CD4-positive, alpha-beta T cell (primary cell): Measurements from ENCODE around the gene FBN3. TPM values are rescaled to one million over a fixed set of nuclear protein-coding genes. Genes with fewer than 3 reads are reported as not detected.

ENCODE experiments used
- ATAC-seq: fragments of 200-7000 bp; cut with Tn5 transposase; one replicate; pipeline ENCODE4 v1.10.0; 2022; ENCODE audit warnings: mild to moderate bottlenecking; ENCODE audit not compliant: poor library complexity
- CTCF ChIA-PET: fragments of 350-600 bp; sonication (Branson Sonifier 250); formaldehyde crosslinking; loops from one replicate; lab custom pipeline; 2021; ENCODE audit warnings: antibody characterized with exemption, inconsistent platforms; lab: Charles Lee
- POLR2A ChIA-PET: fragments of 350-600 bp; sonication (Branson Sonifier 250); formaldehyde crosslinking; loops from one replicate; lab custom pipeline; 2021; ENCODE audit warnings: antibody characterized with exemption, inconsistent platforms; lab: Charles Lee
- DNase-seq, 14 experiments: peaks; one replicate each; pipeline ENCODE4 v3.0.0-alpha.2; 2013 to 2020; ENCODE audit warnings: mixed read lengths in 2 of 14
- H3K27ac ChIP-seq, 2 donors: one replicate each; pipeline versions ENCODE4 v1.5.1 to v1.7.0; 2013; ENCODE audit warnings: low read length in 2 of 2, low read depth in 1 of 2, mild to moderate bottlenecking in 1 of 2
- H3K27me3 ChIP-seq, 2 experiments: 1 replicate in 1 of 2; 2 replicates in 1 of 2; pipeline versions ENCODE4 v1.6.1 to v1.7.0; 2013; ENCODE audit warnings: low read length in 2 of 2, control low read depth in 1 of 2, mild to moderate bottlenecking in 1 of 2, moderate library complexity in 1 of 2; ENCODE audit not compliant: insufficient read depth in 2 of 2, control insufficient read depth in 1 of 2
- H3K36me3 ChIP-seq: one replicate; pipeline ENCODE4 v1.6.1; 2013; ENCODE audit warnings: low read length, control low read depth; ENCODE audit not compliant: insufficient read depth
- H3K4me1 ChIP-seq: one replicate; pipeline ENCODE4 v1.6.1; 2013; ENCODE audit warnings: low read length, control low read depth; ENCODE audit not compliant: insufficient read depth
- H3K4me3 ChIP-seq: one replicate; pipeline ENCODE4 v1.5.1; 2013; ENCODE audit warnings: mild to moderate bottlenecking, low read length, moderate library complexity
- H3K9me3 ChIP-seq, 2 experiments: 1 replicate in 1 of 2; 2 replicates in 1 of 2; pipeline versions ENCODE4 v1.6.1 to v1.7.0; 2013; ENCODE audit warnings: low read length in 2 of 2, mild to moderate bottlenecking in 2 of 2, control low read depth in 1 of 2, moderate library complexity in 1 of 2; ENCODE audit not compliant: control insufficient read depth in 1 of 2, insufficient read depth in 1 of 2
- H3K27ac Mint-ChIP-seq: one replicate; pipeline ENCODE4 v1.8.0; 2020; ENCODE audit warnings: mixed read lengths
- H3K27me3 Mint-ChIP-seq: one replicate; pipeline ENCODE4 v1.8.0; 2021; ENCODE audit warnings: mixed read lengths
- H3K36me3 Mint-ChIP-seq: one replicate; pipeline ENCODE4 v1.8.0; 2021; ENCODE audit warnings: low read depth, mixed read lengths
- H3K4me1 Mint-ChIP-seq: one replicate; pipeline ENCODE4 v1.8.0; 2021; ENCODE audit warnings: low read depth, mixed read lengths
- H3K4me3 Mint-ChIP-seq: one replicate; pipeline ENCODE4 v1.8.0; 2020; ENCODE audit warnings: mild to moderate bottlenecking, mixed read lengths
- H3K9me3 Mint-ChIP-seq: one replicate; pipeline ENCODE4 v1.8.0; 2020; ENCODE audit warnings: mixed read lengths
- intact Hi-C, 2 experiments: fragments of 100-400 bp; cut with DNase I in 1 of 2; cut with micrococcal nuclease in 1 of 2; formaldehyde crosslinking; loops; one replicate each; pipeline versions ENCODE4 v1.15.1 to v1.9.0; 2023 to 2025; cut with DNase I, micrococcal nuclease
- total RNA-seq, 174 experiments: library from RNA in 2 of 174; stranded (reverse) in 2 of 174; gene quantifications; one replicate each; pipeline ENCODE4 v1.2.3 and lab custom pipeline; 2021 to 2026
- TF ChIP-seq, protein P1 (sequence below): fragments of 200-600 bp; IDR thresholded peaks from one replicate; pipeline ENCODE4 v1.8.0; 2022; ENCODE audit warnings: antibody characterized with exemption, mild to moderate bottlenecking

FBN3 gene
- total RNA-seq, 2 experiments from 2014 or later = not detected

GRCh38 chr19:8017808-8018207, 131.6 kb downstream of the FBN3 start:
- H3K27ac ChIP-seq = no peak overlapping the region
- Mint-ChIP-seq H3K4me3 (no peak overlapping the region), H3K9me3 (no peaks in the 10 kb centered on the region), H3K36me3 (no peaks in the 10 kb centered on the region), H3K27me3 (no peaks in the 10 kb centered on the region), H3K4me1 (peaks cover 6% of the 10 kb centered on the region), H3K27ac (no peak overlapping the region)
- intact Hi-C loops = loop anchor here (5.0 kb wide), 1 partner anchor 234 kb away; no protein-coding TSS in a partner anchor
- no peaks in the 10 kb centered on the region for H3K9me3 ChIP-seq
- peaks cover 8% of the 10 kb centered on the region for H3K4me1 ChIP-seq
- no peaks in the 10 kb centered on the region for H3K36me3 ChIP-seq
- POLR2A ChIA-PET = interaction anchor here (0.8 kb wide), 1 partner anchor 236 kb away, joined by 3 read pairs; no protein-coding TSS in a partner anchor
- no peaks in the 10 kb centered on the region for H3K27me3 ChIP-seq
- TF ChIP-seq, protein P1, sequence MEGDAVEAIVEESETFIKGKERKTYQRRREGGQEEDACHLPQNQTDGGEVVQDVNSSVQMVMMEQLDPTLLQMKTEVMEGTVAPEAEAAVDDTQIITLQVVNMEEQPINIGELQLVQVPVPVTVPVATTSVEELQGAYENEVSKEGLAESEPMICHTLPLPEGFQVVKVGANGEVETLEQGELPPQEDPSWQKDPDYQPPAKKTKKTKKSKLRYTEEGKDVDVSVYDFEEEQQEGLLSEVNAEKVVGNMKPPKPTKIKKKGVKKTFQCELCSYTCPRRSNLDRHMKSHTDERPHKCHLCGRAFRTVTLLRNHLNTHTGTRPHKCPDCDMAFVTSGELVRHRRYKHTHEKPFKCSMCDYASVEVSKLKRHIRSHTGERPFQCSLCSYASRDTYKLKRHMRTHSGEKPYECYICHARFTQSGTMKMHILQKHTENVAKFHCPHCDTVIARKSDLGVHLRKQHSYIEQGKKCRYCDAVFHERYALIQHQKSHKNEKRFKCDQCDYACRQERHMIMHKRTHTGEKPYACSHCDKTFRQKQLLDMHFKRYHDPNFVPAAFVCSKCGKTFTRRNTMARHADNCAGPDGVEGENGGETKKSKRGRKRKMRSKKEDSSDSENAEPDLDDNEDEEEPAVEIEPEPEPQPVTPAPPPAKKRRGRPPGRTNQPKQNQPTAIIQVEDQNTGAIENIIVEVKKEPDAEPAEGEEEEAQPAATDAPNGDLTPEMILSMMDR = no peak
- DNase-seq (peak in 11 of 14 experiments; percentile 9 to 70 (median 39)), ATAC-seq (peak; percentile 96)
- CTCF ChIA-PET = interaction anchor here (1.5 kb wide), 1 partner anchor 15 kb away, joined by 3 read pairs; no protein-coding TSS in a partner anchor
- H3K4me3 ChIP-seq = no peak overlapping the region

Other genes with a start within 250 kb of the FBN3 start
- gene MAP2K7, start 245.7 kb downstream of the FBN3 start, total RNA-seq = 10 to 100 TPM; 81.7 to 82.3 TPM
- gene TGFBR3L, start 234.8 kb downstream of the FBN3 start, total RNA-seq = 1 to 10 TPM; 1.1 to 1.2 TPM
- gene SNAPC2, start 229.3 kb downstream of the FBN3 start, total RNA-seq = 10 to 100 TPM in 1 of 2 experiments, 1 to 10 TPM in 1; 9.9 to 10.9 TPM
- gene CTXN1, start 223.5 kb downstream of the FBN3 start, total RNA-seq = not detected
- gene TIMM44, start 205.9 kb downstream of the FBN3 start, total RNA-seq = 10 to 100 TPM; 83.9 to 85.0 TPM
- gene ELAVL1, start 144.0 kb downstream of the FBN3 start, total RNA-seq = 10 to 100 TPM; 17.1 to 20.8 TPM
- gene CCL25, start 96.8 kb downstream of the FBN3 start, total RNA-seq = not detected
- 10 to 100 TPM in 1 of 2 experiments, 1 to 10 TPM in 1; 8.7 to 12.3 TPM for gene CERS4, start 59.8 kb upstream of the FBN3 start, total RNA-seq
- 10 to 100 TPM; 17.1 to 17.6 TPM for gene CD320, start 158.8 kb upstream of the FBN3 start, total RNA-seq
- gene NDUFA7, start 171.8 kb upstream of the FBN3 start, total RNA-seq = 10 to 100 TPM; 42.0 to 42.7 TPM
- 1,000 to 10,000 TPM; 3,333 to 3,342 TPM for gene RPS28, start 171.9 kb upstream of the FBN3 start, total RNA-seq
- gene KANK3, start 193.7 kb upstream of the FBN3 start, total RNA-seq = 1 to 10 TPM in 1 of 2 experiments, under 1 TPM in 1; 0.87 to 1.1 TPM
- not detected for gene ANGPTL4, start 214.6 kb upstream of the FBN3 start, total RNA-seq
- gene RAB11B, start 240.8 kb upstream of the FBN3 start, total RNA-seq = 10 to 100 TPM; 66.8 to 71.5 TPM